GM15510 (cell line): ENCODE data around the gene PTPN12.

ENCODE experiments used
- POLR2A ChIP-seq: IDR thresholded peaks from 3 replicates; pipeline ENCODE4 v1.6.1; 2011; ENCODE audit warnings: borderline replicate concordance; ENCODE audit not compliant: insufficient read length; ENCODE audit errors: extremely low read depth

Gene PTPN12

DNA sequence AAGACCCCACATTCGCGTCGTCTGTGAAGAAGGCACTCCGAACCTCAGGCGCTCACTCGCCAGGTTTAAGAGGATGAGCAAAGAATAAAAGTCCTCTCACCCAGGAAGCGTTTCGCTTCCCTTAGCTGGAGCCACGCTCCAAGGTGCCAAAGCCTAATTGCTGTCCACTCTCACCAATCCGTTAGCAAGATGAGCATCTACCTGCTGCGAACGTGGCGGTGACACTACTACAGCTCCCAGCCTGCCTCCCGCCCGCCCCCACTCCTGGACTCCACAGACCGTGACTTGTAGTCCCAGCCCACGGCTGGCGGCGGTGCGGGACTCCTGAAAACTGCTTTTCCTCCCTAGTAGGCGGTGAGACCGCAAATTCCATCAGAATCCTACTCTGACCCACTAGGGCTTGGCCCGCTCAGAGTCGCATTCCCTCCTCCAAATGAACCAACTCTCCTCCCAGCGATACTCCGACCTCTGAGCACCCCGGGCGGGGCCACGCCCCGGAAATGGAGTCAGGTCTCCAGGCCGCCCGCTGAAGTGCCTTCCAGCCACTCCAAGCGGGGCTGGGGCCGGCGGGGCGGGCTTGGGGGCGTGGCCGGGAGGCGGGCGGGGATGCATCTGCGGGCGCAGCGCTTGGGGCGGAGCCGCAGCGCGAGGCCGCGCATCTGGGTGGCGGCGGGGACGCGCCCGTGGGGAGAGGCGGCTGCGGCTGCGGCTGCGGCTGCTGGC is 521 bp upstream of the PTPN12 start:
- peak; percentile 91 for TF ChIP-seq POLR2A

DNA sequence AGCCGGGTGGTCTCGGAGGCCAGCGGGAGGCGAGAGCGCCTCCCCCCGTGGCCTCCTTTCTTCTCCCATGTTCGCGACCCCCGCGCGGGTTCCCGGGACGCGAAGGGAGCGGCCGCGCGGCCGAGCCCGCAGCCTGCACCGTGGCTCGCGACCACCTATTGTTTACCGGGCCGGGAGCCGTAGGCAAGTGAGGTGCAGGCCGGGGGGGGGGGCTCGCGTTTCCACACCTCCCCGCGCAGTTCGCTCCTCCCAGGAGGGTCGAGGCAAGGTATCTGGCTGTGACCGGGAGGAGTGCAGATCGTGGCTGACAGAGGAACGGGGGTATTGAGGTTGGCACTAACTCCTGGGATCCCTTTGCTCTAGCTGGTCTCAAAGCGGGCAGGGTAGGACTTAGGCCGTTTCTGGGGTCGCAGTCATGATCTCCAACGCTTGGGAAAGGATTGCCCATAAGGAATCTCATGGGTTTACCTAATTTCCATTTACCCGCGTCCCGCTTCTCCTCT is 734 bp downstream of the PTPN12 start:
- TF ChIP-seq POLR2A = peak; percentile 27

DNA sequence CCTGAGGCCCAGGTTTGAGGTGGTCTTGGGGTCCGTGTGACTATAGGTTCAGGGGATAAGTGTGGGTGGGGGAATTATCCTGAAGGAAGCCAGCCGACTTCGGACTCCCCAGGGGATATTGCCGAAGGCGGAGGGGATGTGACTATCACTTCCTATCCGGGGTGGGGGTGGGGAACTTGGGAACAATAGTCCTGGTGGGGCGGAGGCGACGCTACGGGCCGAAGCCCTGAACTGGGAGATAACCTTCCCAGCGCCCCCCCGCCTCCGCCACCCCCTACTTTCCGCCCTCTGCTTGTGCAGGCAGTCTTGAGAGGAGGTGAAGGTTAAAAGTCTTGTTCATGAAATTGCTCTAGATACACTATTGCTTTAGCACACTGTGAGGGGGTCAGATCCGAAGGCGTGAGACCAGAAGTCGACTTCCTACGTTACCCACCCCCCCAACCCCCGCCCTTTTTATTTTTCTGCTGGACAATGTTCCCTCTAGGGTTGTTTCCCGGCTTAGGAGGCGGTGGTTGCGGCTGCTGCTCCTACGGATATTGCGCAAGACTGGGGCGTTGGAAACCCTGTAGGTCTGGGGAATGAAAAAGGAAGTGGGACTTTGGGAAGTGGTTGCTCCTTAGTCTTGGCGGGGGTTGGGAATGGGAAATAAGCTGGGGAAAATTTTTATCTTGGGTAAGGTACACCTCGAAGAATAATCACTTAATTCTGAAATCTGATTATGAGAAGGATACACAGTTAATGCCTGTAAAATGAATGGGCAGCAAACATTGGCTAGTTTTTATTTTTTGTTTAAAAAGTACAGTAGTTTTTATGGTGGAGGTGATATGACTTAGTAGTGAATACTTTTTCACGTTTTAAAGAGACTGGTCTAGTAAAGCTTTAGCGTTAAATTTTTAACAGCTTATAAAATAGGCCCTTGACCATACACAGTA is 1.5 kb downstream of the PTPN12 start:
- no peak for TF ChIP-seq POLR2A

DNA sequence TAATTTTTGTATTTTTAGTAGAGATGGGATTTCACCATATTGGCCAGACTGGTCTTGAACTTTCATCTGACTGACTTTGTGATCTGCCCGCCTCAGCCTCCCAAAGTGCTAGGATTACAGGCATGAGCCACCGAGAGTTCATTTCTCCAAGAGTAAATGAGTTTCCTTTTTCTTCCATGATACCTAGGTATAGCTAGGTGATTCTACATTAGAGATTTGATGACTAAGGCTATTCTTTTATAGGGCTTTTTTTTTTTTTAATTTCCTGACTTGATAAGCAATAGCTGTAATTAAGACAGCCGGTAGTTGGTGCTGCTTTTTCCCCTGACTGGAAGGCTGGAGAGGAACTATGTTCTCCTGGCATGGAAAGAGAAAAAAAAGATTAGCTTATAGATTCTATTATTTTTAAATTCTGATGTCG is 3.3 kb downstream of the PTPN12 start:
- TF ChIP-seq POLR2A = no peak

DNA sequence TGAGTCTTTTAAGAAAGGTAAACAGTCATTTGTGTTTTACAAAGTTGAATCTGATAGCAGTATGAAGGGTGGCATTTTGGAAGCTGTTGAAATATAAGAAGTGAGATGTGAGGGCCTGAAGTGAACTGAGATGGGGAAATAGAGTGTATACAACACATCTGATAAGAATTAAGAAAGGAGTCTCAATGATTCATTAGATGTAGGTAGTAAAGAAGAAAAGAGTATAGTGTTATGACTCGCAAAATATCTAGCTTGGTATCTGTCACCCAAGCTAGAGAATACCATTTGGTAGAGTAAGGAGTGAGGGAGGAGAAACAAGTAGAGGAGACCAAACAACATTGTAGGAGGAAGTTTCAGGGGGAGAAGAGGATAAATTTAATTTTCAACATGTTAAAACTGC is 5.3 kb downstream of the PTPN12 start:
- no peak for TF ChIP-seq POLR2A

DNA sequence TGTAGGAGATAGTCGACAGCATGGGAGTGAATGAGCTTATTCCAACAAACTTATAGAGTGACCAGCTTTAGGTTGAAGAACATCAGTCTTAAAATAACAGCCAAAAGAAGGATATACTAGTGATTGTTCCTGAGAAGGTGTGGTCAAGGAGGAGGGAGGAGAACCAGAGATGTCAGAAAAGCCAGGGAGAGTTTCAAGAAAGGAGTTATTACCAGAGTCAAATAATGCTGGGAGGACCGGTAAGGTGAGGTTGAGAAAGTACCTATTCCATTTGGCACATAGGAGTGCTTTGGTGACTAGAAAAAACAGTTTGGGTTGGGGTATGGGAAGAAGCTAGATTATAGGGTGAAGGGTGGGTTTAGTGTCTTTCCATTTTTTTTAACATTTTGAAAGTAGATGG is 5.8 kb downstream of the PTPN12 start:
- no peak for TF ChIP-seq POLR2A

DNA sequence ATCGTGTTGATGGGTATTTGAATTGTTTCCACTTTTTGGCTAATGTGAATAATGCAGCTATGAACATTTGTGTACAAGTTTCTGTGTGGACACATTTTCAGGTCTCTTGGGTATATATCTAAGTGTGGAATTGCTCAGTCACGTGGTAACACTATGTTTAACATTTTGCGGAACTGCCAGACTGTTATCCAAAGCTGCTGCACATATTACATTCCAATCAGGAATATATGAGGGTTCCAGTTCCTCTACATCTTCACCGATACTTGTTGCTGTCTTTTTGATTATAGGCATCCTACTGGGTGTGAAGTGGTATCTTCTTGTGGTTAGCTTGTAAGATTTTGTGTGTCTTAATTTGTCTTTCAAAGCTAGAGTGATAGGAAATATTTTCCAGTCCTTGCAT is 6.8 kb downstream of the PTPN12 start:
- TF ChIP-seq POLR2A = no peak

DNA sequence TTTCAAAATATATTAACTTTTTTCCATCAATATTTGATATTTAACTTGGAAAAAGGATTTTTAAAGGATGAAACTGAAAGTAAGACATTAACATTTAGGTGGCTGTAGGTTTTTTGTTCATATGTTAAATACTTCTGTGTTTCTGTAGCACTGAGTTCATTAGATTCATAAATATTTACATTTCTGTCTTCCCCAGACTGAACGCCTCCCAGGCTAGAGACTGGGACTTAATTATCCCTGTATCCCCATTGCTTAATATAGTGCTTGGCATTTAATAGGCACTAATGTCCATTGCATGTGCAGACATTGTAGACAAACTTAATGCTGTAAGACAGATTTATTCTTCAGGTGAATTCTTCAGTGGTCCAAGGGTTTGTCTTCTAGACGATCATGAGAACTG is 7.4 kb downstream of the PTPN12 start:
- no peak for TF ChIP-seq POLR2A

DNA sequence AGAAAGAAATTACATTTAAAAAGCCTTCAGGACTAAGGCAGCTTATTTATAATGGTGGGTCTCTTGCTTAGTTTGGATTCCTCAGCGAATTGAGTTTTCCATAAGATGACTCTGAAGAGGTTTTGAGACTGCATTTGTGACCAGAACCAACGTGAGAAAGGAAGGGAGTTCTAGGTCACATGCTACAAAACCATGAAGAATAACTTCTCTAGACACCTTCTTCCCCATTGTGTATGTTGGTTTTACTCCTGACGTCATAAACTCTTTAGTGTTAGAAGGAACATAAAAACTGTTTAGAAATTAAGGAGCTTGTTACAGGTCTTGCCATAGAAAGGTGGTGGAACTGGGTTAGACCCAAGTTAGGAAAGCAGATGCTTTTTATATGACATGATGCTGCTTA is 11.1 kb downstream of the PTPN12 start:
- TF ChIP-seq POLR2A = no peak

DNA sequence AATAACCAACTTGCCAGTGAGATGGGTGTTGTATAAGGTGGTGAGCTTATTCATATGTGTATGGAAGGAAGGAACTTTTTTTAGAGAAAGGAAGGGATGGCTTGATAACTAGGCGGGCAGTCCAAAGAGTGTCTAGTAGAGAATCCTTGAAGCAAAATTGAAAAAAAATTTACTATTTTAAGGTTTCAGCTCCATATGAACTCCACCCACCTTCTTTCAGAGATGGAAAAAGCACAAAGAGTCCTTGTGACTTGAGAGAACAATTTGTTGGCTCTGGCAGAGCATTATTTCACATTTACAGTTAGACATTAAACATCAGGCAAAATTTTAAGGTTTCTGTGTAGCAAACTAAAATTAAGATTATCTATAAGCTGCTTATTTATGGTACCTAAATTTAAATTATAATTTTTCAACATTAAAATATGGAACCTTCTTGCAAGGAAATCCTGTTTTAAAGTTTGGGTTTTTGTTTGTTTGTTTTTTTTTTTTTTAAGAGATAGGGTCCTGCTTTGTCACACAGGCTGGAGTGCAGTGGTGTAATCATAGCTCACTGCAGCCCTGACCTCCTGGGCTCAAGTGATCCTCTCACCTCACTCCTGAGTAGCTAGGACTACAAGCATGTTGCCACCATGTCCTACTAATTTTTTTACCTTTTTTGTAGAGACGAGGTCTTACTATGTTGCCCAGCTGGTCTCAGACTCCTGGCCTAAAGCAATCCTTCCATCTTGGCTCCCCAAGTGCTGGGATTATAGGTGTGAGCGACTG is 12.2 kb downstream of the PTPN12 start:
- TF ChIP-seq POLR2A = no peak

DNA sequence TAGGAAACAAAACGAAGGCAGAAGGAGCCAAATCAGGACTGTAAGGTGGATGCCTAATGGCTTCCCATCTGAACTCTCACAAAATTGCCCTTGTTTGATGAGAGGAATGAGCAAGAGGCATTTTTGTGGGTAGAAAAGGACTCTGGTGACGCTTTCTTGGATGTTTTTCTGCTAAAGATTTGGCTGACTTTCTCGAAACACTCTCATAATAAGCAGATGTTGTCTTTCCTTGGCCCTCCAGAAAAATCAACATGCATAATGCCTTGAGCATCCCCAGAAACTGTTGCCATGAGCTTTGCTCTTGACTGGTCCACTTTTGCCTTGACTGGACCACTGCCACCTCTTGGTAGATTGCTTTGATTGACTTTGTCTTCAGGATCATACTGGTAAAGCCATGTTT is 13.5 kb downstream of the PTPN12 start:
- no peak for TF ChIP-seq POLR2A

DNA sequence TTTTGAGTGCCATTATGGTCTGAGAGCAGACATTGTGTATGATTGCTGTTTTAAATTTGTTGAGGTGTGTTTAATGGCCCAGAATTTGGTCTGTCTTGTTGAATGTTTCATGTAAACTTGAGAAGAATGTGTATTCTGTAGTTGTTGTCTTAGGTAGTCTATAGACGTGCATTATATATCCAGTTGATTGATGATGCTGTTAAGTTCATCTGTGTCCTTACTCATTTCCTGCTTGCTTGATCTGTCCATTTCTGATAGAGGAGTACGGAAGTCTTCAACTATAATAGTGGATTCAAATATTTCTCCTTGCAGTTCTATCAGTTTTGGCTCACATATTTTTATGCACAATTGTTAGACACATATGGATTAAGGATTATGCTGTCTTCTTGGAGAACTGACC is 16.0 kb downstream of the PTPN12 start:
- TF ChIP-seq POLR2A = no peak

DNA sequence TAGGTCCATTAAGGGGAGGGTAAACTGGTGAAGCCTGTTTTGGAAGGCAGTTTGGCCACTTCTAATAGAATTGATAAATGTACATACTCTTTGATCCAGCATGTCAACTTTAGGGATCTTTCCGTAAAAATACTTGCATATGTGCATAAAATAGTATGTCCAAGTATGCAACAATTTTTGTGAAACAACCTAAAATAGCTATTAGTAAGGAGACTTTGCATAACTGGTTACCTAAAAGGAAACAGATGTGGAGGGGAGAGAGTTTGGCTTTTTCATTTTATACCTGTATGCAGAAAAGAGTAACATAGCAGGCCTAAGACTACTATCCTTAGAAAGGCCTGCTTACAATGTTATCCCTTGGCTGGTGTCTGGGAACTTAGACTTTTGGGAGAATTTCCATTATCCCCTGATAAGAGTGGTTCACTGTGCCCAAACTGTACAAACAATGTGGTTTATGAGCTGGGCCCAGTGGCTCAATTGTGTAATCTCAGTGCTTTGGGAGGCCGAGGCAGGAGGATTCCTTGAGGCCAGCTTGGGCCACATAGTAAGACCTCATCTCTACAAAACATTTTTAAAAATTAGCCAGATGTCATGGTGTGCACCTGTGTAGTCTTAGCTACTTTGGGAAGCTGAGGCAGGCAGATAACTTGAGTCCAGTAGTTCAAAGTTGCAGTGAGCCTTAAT is 21.3 kb downstream of the PTPN12 start:
- TF ChIP-seq POLR2A = no peak

DNA sequence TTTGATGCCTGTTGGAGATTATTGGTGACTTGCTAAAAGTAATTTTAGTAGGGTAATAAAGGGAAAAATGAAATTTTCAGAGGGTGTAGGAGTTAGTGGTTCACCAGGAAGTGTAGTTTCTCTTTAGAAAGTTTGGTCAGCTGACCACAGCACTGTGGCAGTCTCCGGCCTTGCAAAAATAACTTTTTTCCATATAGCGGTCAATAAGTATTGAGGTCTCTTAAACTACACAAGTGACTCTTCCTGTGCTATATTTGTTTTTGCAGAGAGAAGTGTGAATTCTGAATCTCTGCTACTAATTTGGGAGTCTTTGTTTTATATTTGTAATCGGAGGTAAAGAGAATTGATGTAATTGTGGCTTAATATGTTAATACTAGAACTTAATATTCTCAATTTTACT is 24.3 kb downstream of the PTPN12 start:
- TF ChIP-seq POLR2A = no peak

DNA sequence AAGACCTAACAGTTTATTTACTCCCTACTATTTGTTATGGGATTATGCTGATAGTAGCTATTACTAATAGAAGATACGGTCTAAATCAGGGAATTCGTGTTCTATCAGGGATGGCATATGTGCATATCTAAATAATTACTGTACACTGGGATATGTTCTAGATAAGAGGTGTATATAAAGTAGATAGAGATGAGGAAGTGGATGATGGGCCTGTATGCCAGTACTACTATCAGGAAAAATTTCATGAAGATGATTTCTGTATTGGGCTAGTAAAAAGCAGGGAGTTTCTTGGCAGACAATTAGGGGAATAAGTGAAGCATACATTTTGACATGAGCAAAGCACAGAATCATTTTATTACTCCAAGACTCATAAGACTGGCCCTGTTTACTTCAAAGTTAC is 26.2 kb downstream of the PTPN12 start:
- TF ChIP-seq POLR2A = no peak

DNA sequence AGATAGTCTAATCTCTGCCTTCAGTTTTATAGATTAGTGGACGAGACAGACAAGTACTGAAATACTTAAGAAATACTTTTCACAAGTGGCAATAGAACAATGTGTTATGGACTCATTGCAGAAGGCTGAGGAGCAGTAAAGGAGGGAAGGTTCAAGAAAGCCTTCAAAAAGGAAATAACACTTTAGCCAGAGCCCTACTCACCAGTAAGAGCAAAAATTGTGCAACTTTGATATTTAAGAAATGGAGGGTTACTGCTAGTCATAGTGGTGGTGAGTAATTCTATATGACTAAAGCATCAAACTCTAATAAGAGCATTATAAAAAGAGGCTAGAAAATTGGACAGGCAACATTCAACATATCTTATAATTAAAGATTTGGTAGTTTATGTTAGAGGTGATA is 28.8 kb downstream of the PTPN12 start:
- TF ChIP-seq POLR2A = no peak
